ENCODE data around the gene DOCK3. TPM values are rescaled to one million over a fixed set of nuclear protein-coding genes. Genes with fewer than 3 reads are reported as not detected.

DOCK3 gene
- total RNA-seq, 1 experiment from 2014 or later = 8.3 TPM

DNA sequence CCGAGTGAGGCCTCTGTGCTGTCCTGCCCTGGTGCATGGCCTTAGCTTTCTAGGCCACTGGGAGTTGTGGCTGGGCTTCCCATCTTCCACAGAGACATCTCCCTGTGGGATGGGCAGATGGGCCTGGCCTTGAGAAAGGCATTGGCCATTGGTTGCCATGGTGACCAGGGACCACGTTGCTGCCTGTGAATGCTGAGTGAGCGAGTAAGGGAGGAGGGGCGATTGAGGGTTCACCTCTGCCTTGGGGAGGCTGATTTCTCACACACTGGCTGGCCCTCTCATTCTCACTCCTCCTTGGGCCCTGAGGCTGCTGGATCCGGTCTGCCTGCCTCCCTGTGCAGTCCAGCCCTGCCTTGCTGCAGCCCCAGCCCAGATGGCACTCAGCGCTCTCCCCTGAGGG is 26.4 kb upstream of the DOCK3 start:
- WGBS (ENCODE audit: extremely low coverage, insufficient read length, low lambda C conversion rate) = no CpG with 5 or more reads among the region's 6 CpGs
- TF ChIP-seq, protein P1, sequence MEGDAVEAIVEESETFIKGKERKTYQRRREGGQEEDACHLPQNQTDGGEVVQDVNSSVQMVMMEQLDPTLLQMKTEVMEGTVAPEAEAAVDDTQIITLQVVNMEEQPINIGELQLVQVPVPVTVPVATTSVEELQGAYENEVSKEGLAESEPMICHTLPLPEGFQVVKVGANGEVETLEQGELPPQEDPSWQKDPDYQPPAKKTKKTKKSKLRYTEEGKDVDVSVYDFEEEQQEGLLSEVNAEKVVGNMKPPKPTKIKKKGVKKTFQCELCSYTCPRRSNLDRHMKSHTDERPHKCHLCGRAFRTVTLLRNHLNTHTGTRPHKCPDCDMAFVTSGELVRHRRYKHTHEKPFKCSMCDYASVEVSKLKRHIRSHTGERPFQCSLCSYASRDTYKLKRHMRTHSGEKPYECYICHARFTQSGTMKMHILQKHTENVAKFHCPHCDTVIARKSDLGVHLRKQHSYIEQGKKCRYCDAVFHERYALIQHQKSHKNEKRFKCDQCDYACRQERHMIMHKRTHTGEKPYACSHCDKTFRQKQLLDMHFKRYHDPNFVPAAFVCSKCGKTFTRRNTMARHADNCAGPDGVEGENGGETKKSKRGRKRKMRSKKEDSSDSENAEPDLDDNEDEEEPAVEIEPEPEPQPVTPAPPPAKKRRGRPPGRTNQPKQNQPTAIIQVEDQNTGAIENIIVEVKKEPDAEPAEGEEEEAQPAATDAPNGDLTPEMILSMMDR (conservative IDR thresholded peaks at IDR 0.05) = no peak
- DNase-seq = peak; percentile 57

More for the DNA sequence above, 26.4 kb upstream of the DOCK3 start:
- Histone ChIP-seq H3K79me2 (ENCODE audit: insufficient read depth, low read length) (no peaks in the 10 kb centered on the region), H3K9me3 (ENCODE audit: control insufficient read depth, low read depth, low read length) (no peaks in the 10 kb centered on the region), H3K4ac (ENCODE audit: low read depth, low read length) (no peak overlapping the region), H3K4me1 (ENCODE audit: insufficient read depth, low read length) (peaks cover 5% of the 10 kb centered on the region; the same call in 1 of the 2 replicates), H2BK15ac (ENCODE audit: low read depth, low read length) (no peak overlapping the region), H3K14ac (ENCODE audit: insufficient read depth, low read length) (no peak overlapping the region), H2AFZ (ENCODE audit: low read length) (no peak overlapping the region), H2AK5ac (ENCODE audit: insufficient read length, low read length) (no peak overlapping the region), H3K18ac (ENCODE audit: insufficient read length, low read depth, low read length) (no peak overlapping the region), H4K20me1 (ENCODE audit: control insufficient read depth, insufficient read depth, insufficient read length) (no peaks in the 10 kb centered on the region), H4K8ac (replicated peaks; ENCODE audit: insufficient read length, low read depth, low read length) (no peak overlapping the region), H3K23ac (ENCODE audit: insufficient read length, low read depth, low read length) (no peak overlapping the region), H3K27ac (ENCODE audit: insufficient read length, low read depth, low read length) (no peak overlapping the region), H4K91ac (ENCODE audit: insufficient read length, low read depth, low read length) (no peak overlapping the region), H3K79me1 (ENCODE audit: insufficient read depth, low read depth, low read length, poor library complexity, severe bottlenecking) (no peaks in the 10 kb centered on the region), H3K56ac (ENCODE audit: insufficient read length, low read depth, low read length) (no peak overlapping the region), H3K9ac (ENCODE audit: extremely low read depth, insufficient read length, low read length) (no peak overlapping the region), H3T11ph (ENCODE audit: low read length) (no peak overlapping the region), H2BK120ac (ENCODE audit: low read depth, low read length, poor library complexity, severe bottlenecking) (no peak overlapping the region), H3K27me3 (ENCODE audit: insufficient read depth, low read length) (no peaks in the 10 kb centered on the region), H4K5ac (ENCODE audit: insufficient read length, low read depth, low read length) (no peak overlapping the region), H2BK5ac (ENCODE audit: insufficient read length, low read length) (no peak overlapping the region), H3K4me2 (ENCODE audit: insufficient read depth, insufficient read length, low read length) (no peak overlapping the region), H3K23me2 (ENCODE audit: insufficient read length, low read depth, low read length, poor library complexity, severe bottlenecking) (no peaks in the 10 kb centered on the region), H2BK20ac (ENCODE audit: low read depth, low read length, poor library complexity, severe bottlenecking) (no peak overlapping the region), H2BK12ac (ENCODE audit: insufficient read length, low read depth, low read length) (no peak overlapping the region)
- no peaks in the 10 kb centered on the region for H3K27me3 Mint-ChIP-seq (ENCODE audit: low read depth)
- H3K36me3 Mint-ChIP-seq (ENCODE audit: insufficient read depth in 1 of 3, low read depth in 3 of 3) = peaks cover 6 to 29% (median 15%) of the 10 kb centered on the region in 3 experiments; a peak in 6 of 7 replicates
- 0 out of 7 replicates have a peak overlapping the region, but pooled peaks of 1 of the 3 experiments have one; percentile 17 for H3K27ac Mint-ChIP-seq
- H3K9me3 Mint-ChIP-seq = no peaks in the 10 kb centered on the region
- no peak overlapping the region for H3K4me3 Mint-ChIP-seq
- H3K4me1 Mint-ChIP-seq = peaks cover 23 to 30% of the 10 kb centered on the region in 2 experiments

All from H9 (cell line).